Natural killer cell (primary cell): ENCODE measurements around the gene MRE11. TPM values are rescaled to one million over a fixed set of nuclear protein-coding genes. Genes with fewer than 3 reads are reported as not detected.

Experiments used
- ATAC-seq, 3 donors: fragments of 150-1000 bp in 2 of 3; fragments of 200-7000 bp in 1 of 3; cut with Tn5 transposase; 1 replicate in 1 of 3; 2 replicates in 2 of 3; pipeline ENCODE4 v1.10.0; 2021; ENCODE audit warnings: mild to moderate bottlenecking in 2 of 3, moderate library complexity in 2 of 3
- DNase-seq, 2 donors: peaks; one replicate each; pipeline versions ENCODE4 v3.0.0 to v3.0.0-alpha.2; 2013 to 2021; ENCODE audit warnings: mixed read lengths in 1 of 2
- H3K27ac ChIP-seq: one replicate; pipeline ENCODE4 v1.5.1; 2013; ENCODE audit warnings: mild to moderate bottlenecking, low read length
- H3K27me3 ChIP-seq: one replicate; pipeline ENCODE4 v1.6.1; 2013; ENCODE audit warnings: low read length; ENCODE audit not compliant: control insufficient read depth, insufficient read depth
- H3K36me3 ChIP-seq: one replicate; pipeline ENCODE4 v1.6.1; 2013; ENCODE audit warnings: low read length; ENCODE audit not compliant: control insufficient read depth, insufficient read depth
- H3K4me1 ChIP-seq: one replicate; pipeline ENCODE4 v1.6.1; 2013; ENCODE audit warnings: low read length; ENCODE audit not compliant: control insufficient read depth, insufficient read depth
- H3K4me3 ChIP-seq: one replicate; pipeline ENCODE4 v1.5.1; 2013; ENCODE audit warnings: low read length
- H3K9me3 ChIP-seq: one replicate; pipeline ENCODE4 v1.6.1; 2013; ENCODE audit warnings: low read length; ENCODE audit not compliant: control insufficient read depth, insufficient read depth
- H3K27ac Mint-ChIP-seq, 2 donors: one replicate each; pipeline ENCODE4 v1.8.0; 2022; ENCODE audit warnings: mild to moderate bottlenecking in 2 of 2, mixed read lengths in 2 of 2, moderate library complexity in 1 of 2
- H3K27me3 Mint-ChIP-seq, 2 donors: one replicate each; pipeline ENCODE4 v1.8.0; 2022; ENCODE audit warnings: low read depth in 2 of 2, mixed read lengths in 2 of 2
- H3K36me3 Mint-ChIP-seq: one replicate; pipeline ENCODE4 v1.8.0; 2022; ENCODE audit warnings: mixed read lengths
- H3K4me1 Mint-ChIP-seq, 2 donors: one replicate each; pipeline ENCODE4 v1.8.0; 2022; ENCODE audit warnings: mixed read lengths in 2 of 2
- H3K4me3 Mint-ChIP-seq: one replicate; pipeline ENCODE4 v1.8.0; 2022; ENCODE audit warnings: mild to moderate bottlenecking, moderate library complexity, mixed read lengths
- H3K9me3 Mint-ChIP-seq, 2 donors: one replicate each; pipeline ENCODE4 v1.8.0; 2022; ENCODE audit warnings: mixed read lengths in 2 of 2
- WGBS: methylation state at CpG from one replicate; pipeline ENCODE4 v1.1.7; 2013; ENCODE audit warnings: missing lambda C conversion rate; ENCODE audit not compliant: insufficient coverage; 5-methylcytosine and 5-hydroxymethylcytosine counted together
- intact Hi-C: fragments of 100-400 bp; cut with micrococcal nuclease; formaldehyde crosslinking; loops from one replicate; pipeline ENCODE4 v1.14.2; 2022
- total RNA-seq, 4 donors: library from RNA; stranded (reverse); fragments of 120-200 nt in 1 of 4; gene quantifications; one replicate each; pipeline versions ENCODE4 v1.2.3 to v1.2.4, GENCODE V29; 2013 to 2022
- TF ChIP-seq, protein P1 (sequence below): fragments of 200-600 bp; IDR thresholded peaks from one replicate; pipeline ENCODE4 v1.8.0; 2022; ENCODE audit warnings: antibody characterized with exemption

MRE11 gene
- total RNA-seq, 3 donors from 2014 or later (not counting 1 experiment from before 2014, with no cell fraction given) = 42.1 to 45.2 (median 43.8) TPM

DNA sequence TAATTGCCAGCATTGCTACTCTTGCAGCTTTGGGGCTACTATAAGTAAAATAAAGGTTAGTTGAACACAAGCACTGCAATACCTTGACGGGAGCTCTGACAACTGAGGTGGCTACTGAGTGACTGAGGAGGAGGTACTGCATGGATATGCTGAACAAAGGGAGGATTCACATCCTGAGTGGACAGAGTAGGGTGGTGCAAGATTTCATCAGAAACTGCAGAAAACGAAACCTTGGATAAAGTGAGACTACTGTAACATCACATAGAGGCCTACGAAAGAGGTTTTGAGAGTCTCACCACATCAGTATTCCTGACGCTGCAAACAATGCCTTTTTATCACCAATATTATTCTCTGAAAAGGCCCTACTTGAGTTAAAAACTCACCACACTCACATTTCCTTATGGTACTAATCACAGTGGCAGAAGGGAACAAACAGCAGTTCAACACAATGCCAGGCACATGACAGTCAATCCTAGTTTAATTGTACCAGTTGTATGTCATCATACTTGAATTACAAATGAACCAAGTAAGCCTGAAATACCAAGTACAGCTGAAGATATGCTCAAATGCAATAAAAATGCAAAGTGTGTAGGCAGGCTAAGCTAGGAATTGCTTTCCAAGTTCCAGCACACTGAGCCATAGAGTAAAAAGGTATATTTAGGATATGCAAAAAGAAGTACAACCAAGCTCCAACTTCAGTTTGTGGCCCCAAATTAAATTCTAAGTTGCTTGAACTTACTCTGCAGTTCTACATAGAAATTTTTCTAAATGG, 88.4 kb downstream of the MRE11 start:
- Mint-ChIP-seq H3K4me3 (no peak overlapping the region), H3K27ac (no peak overlapping the region), H3K9me3 (peaks cover 4 to 10% of the 10 kb centered on the region in 2 donors), H3K4me1 (peaks cover 8 to 14% of the 10 kb centered on the region in 2 donors), H3K36me3 (peaks cover 12% of the 10 kb centered on the region), H3K27me3 (peaks cover 20% of the 10 kb centered on the region in 2 donors)
- peaks cover 15% of the 10 kb centered on the region for H3K27me3 ChIP-seq
- peaks cover 2% of the 10 kb centered on the region for H3K4me1 ChIP-seq
- no peak for DNase-seq
- TF ChIP-seq, protein P1, sequence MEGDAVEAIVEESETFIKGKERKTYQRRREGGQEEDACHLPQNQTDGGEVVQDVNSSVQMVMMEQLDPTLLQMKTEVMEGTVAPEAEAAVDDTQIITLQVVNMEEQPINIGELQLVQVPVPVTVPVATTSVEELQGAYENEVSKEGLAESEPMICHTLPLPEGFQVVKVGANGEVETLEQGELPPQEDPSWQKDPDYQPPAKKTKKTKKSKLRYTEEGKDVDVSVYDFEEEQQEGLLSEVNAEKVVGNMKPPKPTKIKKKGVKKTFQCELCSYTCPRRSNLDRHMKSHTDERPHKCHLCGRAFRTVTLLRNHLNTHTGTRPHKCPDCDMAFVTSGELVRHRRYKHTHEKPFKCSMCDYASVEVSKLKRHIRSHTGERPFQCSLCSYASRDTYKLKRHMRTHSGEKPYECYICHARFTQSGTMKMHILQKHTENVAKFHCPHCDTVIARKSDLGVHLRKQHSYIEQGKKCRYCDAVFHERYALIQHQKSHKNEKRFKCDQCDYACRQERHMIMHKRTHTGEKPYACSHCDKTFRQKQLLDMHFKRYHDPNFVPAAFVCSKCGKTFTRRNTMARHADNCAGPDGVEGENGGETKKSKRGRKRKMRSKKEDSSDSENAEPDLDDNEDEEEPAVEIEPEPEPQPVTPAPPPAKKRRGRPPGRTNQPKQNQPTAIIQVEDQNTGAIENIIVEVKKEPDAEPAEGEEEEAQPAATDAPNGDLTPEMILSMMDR = no peak
- intact Hi-C loops = no loop called here
- H3K4me3 ChIP-seq = no peak overlapping the region
- no peak overlapping the region for H3K27ac ChIP-seq
- no peak for ATAC-seq
- no peaks in the 10 kb centered on the region for H3K9me3 ChIP-seq
- H3K36me3 ChIP-seq = no peaks in the 10 kb centered on the region
- WGBS = 88% methylated on average over 4 of the region's 4 CpGs

DNA sequence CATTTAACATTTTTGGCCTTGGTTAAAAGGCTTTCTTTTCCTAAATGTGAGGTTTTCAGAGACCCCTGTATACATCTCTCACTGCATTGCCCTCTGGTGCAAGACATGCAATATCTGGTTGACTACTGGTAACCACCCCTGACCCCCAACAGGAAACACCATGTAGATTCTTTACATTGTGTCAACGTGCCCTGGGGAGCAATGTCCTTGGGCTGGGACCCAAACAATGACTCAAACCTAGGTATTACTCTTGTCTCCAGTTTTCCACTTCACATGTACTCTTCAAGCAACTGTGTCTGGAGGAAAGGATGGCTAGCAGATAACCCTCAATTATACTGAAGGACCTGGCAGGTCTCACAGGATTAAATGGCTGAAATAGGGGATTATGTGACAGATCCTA, 91.3 kb downstream of the MRE11 start:
- Histone ChIP-seq H3K27me3 (peaks cover 32% of the 10 kb centered on the region), H3K27ac (no peak overlapping the region), H3K4me3 (no peak overlapping the region), H3K4me1 (peaks cover 2% of the 10 kb centered on the region), H3K9me3 (no peaks in the 10 kb centered on the region), H3K36me3 (no peaks in the 10 kb centered on the region)
- Mint-ChIP-seq H3K27ac (no peak overlapping the region), H3K36me3 (peaks cover under 1% of the 10 kb centered on the region), H3K4me1 (peaks cover 9 to 15% of the 10 kb centered on the region in 2 donors), H3K9me3 (peaks cover 0 to 5% of the 10 kb centered on the region in 2 donors), H3K4me3 (no peak overlapping the region), H3K27me3 (peaks cover 39 to 49% of the 10 kb centered on the region in 2 donors)
- 33% methylated on average over 1 of the region's 1 CpG for WGBS
- intact Hi-C loops = no loop called here
- ATAC-seq (no peak), DNase-seq (no peak)
- TF ChIP-seq, protein P1 = no peak

DNA sequence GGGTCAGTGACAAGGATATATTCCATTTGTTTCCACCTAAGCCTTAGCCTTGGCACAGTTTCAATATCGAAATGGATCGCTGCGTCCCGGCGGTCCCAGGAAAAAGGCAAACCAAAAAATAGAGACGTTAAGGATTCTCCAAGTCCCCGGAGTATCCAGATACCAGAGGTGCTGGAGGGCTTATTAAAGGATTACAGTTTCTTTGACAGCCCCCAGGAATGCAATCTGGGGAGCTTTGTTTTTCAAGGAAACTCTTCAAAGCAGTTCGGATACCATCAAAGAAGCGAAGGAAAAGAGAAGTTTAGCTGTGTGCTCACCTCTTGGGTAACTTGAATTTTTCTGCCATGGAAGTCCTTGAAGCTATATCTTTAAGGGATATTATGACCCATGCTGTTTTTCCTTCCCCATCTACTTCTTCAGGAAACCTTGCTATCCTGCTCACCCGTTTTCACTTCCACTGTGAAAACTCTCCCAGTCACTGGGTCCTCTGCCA, 91.8 kb downstream of the MRE11 start:
- ATAC-seq = no peak
- Histone ChIP-seq H3K4me1 (peaks cover 2% of the 10 kb centered on the region), H3K4me3 (no peak overlapping the region), H3K27ac (no peak overlapping the region), H3K27me3 (peaks cover 32% of the 10 kb centered on the region), H3K9me3 (no peaks in the 10 kb centered on the region), H3K36me3 (no peaks in the 10 kb centered on the region)
- no peak for DNase-seq
- no peak overlapping the region for H3K4me3 Mint-ChIP-seq
- no peak overlapping the region for H3K27ac Mint-ChIP-seq
- WGBS = 40% methylated on average over 10 of the region's 10 CpGs
- peaks cover 9 to 15% of the 10 kb centered on the region in 2 donors for H3K4me1 Mint-ChIP-seq
- peaks cover 0 to 5% of the 10 kb centered on the region in 2 donors for H3K9me3 Mint-ChIP-seq
- intact Hi-C loops = no loop called here
- no peaks in the 10 kb centered on the region for H3K36me3 Mint-ChIP-seq
- peaks cover 42 to 54% of the 10 kb centered on the region in 2 donors for H3K27me3 Mint-ChIP-seq
- TF ChIP-seq, protein P1 = no peak
